SH-SY5Y (cell line): ENCODE data around the gene PLAGL2.

Source experiments
- GATA2 ChIP-seq: IDR thresholded peaks from 2 replicates; pipeline ENCODE4 v1.6.1; 2011; ENCODE audit warnings: mild to moderate bottlenecking, low read depth, low read length
- GATA3 ChIP-seq: IDR thresholded peaks from 2 replicates; pipeline ENCODE4 v1.6.1; 2011; ENCODE audit warnings: low read depth, mild to moderate bottlenecking, low read length, moderate library complexity

PLAGL2 gene

DNA sequence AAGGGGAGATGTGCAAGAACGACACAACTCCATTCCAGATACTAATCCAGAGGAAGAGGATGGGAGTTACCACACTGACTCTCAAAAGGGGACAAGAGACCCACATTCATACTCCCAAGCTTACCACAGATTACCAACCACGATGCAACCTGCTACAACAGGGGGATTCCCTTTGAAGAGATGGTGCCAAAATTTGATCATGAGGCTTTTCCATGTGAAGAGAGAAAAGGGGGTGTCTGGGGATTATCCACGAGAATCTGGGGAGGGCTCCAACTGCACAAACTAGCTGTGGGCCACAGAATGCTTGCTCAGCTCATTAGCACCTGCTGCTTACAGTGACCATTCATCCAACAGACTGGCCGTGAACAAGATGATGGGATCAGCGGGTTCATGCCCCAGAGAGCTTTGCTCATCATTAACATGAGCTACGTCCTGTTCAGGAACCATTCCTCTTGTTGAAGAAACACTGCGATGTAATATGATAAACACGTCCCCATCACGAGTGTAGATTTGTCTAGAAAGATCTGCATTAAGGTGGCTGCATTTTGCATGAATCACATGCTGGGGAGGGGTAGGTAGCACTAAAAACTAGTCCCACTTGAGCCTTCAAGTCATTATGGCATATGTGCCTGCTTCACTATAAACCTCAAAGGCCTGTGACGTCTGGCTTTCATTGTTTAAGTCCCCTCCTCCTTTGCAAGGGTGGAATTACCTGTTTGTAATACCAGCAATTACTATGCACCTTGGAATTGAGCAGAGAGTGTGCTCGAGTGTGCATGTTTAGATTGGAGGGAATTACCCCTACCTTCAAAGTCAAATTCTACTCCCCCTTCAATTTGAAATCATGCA lies 4.0 kb downstream of the PLAGL2 start:
- TF ChIP-seq GATA3 (no peak), GATA2 (no peak)

DNA sequence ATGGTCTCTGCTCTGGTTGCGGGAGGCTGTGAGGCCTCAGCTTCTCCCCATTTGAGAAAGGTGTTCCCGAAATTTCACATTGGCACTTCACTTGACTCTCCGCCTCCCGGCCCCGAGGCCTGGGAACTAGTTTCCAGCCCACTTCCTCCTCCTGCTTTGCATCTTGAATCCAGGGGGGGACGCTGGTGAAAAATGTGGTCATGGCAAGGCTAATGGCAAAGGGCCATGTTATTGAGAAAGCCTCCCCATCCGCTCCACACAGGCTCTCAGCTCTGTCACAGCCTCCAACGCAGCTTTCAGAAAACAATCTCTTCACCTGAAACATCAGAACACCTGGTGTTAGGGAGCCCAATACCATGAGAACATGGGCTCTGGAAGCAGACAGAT lies 5.6 kb downstream of the PLAGL2 start:
- TF ChIP-seq GATA2, result no peak

DNA sequence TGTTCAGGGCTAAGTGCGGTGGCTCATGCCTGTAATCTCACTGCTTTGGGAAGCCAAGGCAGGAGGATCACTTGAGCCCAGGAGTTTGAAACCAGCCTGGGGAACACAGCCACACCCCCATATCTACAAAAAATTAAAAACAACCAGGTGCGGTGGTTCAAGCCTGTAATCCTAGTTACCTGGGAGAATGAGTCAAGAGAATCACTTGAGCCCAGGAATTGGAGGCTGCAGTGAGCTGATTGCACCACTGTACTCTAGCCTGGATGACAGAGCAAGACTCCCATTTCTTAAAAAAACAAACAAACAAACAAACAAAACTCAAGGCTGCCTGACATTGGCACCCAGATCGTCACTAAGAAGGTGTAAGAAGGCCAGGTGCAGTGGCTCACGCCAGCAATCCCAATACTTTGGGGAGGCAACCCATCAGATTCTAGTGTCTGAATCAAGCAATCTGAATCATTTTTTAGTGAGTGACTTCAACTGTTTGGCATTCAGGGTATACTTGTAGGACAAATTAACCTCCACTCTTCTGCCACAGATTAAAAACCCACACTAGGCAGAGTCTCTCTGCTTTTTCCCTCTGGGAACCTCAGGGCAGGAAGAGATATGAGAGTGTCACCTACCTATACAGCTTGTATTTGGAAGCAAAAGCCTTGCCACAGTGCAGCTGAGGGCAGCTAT lies 6.1 kb downstream of the PLAGL2 start:
- TF ChIP-seq GATA3, result no peak
- TF ChIP-seq GATA2, result no peak

DNA sequence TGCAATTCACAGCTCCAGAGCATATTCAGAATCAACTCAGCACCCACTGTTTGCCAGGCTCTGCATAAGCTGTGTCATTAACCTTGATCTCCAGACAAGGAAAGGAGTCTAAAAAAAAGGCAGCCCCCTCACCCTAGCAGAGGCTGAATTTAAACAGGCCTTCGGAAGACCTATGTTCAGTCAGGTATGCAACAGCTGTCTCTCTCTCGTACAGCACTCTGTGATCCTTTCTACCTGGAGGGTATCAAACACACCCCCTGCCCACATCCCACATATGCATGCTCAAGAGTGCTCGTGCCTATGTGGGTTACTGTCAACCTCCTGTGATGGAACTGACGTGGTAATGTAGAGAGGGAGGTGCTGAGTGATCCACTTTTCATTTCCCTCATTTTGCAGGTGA lies 8.5 kb downstream of the PLAGL2 start:
- no peak for TF ChIP-seq GATA3
- TF ChIP-seq GATA2, result no peak

DNA sequence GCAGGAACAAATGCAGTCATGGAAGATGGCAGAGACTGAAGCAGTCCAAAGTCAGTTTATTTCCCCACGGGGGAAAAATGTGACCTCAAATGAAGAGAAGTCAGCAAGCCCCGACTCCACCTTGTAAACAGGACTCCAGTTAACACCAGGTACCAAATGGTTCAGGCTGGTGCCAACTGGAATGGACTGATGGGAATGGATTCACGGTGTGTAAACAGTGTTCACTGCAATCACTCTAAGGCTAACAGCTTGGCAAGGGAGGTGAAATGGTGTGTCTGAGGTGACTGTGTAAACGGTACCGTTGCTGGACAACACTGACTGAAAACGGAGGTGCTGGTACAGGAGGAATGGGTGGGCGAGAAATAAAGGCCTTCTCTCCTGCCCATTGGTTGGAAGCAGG lies 12.0 kb downstream of the PLAGL2 start:
- TF ChIP-seq GATA2, result no peak
- TF ChIP-seq GATA3, result no peak

DNA sequence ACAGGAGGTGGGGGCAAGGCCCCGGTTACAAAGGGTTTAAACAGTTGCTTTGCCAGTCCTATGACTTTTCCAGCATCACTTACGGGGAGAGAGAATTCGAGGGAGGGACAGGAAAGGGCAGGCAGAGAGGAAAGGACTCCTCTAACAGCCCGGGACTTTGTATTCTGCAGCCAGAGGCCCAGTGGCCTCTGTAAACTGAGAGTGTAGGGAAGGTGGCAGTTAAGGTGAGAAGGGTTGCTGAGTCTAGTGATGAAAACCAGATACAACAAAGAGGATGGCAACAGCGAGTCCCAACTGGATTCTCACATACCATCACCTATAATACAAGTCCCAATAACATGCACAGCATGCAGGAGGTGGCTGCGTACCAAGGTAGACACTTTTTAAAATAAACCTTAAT lies 13.5 kb downstream of the PLAGL2 start:
- no peak for TF ChIP-seq GATA2
- no peak for TF ChIP-seq GATA3

DNA sequence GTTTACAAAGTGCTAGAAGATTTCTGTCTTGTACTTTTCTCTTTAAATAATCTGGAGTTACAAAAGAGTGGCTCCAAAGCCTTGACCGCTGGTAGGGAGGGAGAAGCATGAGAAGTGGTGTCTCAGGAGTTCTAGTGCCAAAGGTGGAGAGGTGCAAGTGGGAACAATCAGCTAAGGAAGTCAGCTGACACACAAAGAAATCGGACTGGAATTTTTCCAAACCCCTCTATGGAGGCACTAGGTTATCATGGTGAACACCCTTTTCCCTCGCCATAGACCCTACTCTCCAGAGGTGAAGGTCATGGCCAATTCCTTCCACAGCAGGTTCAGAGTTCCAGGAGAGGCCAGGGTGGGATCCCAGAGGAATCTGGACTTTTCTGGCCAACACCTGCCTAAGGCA lies 14.8 kb downstream of the PLAGL2 start:
- TF ChIP-seq GATA2 (no peak), GATA3 (no peak)

DNA sequence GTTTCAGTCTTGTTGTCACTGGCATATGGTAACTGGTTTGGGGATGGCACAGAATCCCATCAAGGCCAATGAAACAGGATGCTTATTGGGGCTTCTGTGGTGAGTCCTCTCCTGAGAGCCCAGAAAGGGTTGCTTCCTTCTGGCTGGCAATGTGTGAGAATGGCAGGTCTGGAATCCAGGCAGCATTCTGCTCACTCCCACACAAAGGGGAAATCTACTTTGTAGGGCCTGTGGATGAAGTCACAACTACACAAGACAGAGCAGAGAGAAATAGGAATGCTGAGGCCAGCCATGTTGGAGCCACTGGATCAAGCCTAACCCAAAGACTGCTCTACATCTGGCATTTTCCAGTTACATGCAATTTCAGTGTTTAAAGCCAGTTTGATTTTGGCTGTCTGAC lies 15.7 kb downstream of the PLAGL2 start:
- TF ChIP-seq GATA2 (no peak), GATA3 (no peak)

DNA sequence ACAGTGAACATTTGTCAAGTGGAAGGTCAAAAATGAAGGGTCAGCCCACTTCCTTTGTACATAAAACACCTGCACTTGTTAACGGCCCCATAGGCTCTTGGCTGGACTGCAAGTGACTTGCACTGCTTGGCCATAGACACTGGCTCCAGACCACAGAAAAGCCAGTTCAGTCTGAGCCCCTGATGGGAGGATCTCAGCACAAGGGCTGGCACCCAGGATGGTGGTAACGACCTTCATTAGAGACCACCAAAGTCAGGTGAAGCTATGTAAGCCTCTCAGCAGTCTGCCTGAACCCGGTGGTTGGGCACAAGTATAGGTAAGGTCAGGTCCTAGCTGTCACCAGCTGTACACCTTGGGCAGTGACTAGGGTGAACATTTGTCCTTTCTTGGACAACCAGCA lies 16.1 kb downstream of the PLAGL2 start:
- TF ChIP-seq GATA3 (no peak), GATA2 (no peak)

DNA sequence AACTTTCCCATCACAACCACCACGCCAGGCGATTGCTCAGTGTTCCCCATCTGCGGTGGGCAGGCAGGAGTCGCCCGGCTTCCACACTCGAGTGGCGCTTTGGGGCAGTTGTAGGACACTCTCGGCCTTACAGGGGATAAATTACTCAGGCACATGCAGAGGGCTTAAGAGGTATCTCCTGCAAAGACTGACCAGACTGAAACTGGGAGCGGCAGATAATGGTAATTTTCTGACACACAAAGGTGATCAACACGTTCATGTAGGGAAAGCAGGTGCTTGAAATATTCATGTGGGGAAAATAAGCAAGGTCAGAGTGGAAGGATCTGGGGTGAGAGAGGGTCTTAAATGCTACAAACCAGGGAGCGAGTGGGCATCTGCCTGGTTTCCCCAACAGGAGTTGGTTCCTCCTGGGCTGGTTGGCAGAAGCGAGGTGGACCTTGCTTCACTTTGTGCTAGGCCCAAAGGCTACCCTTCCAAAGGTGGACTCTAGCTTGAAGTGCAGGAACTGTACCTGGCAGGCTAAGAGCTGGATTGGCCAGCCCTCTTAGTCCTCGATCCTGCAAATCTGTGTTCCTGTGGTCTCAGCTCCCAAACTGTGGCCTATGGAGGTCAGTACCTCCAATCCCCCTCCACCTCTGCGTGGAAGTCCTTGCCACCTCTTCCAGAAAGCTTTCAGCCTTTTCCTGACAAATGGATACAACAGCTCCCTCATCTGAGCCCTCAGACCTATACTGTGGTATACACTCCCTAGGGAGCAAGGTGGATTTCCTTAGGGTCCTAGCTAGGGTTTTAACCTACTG lies 16.7 kb downstream of the PLAGL2 start:
- TF ChIP-seq GATA2, result no peak
- no peak for TF ChIP-seq GATA3

DNA sequence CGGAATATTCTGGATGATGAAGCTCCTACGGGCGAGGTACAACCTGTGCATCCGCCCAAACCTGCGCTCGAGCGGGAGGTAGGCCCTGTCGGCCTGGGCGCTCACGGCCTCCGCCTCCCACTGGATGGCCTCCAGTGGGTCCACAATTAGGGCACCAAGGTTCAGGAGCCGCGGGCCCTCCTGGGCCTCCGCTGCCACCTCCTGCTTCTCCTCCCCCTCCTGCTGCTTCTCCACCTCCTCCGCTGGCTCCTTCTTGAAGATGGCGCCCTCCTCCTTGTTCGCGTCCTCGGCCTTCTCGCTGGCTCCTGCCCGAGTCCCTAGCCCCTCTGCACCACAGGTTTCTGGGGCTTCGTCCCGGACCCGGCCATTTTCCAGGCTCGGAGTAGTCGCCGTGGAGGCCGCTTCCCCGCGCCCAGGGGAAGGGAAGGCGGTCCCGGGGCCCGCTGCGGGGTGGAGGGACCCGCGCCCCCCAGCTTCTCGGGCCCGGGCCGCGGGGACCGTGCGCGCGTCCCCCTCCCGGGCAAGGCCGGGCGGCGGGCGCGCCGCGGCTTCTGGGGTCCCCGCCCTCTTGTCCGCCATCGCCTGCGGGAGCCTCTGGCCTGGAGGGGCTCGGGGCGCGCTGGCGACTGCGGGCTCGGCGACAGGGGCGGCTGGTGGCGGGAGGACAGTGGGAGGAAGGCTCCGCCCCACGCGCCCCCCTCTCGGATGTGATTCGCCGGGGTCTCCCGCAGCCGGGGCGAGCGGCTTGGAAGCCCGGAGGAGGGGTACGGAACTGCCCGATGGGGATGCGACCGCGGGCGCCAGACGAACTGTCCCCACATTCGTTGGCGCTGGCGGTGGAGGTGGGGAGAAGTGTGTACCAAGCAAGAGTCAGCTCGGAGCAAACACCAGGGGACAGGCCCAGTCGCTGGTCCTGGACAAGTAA lies 17.6 kb downstream of the PLAGL2 start:
- no peak for TF ChIP-seq GATA3
- no peak for TF ChIP-seq GATA2

DNA sequence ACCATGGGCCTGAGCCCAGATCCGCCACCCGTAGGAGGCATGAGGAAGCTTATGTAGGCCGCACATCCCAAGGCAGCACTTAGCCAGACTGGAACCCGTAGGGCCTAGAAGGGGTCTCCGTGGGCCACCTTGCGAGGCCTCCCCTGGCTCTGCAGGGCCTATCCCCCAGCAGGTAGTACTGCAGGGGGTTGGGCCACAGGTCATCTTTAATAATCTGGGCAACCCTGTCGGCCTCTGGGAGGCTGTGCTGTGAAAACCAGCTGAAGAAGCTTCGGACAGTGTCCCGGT lies 18.5 kb downstream of the PLAGL2 start:
- TF ChIP-seq GATA3, result no peak
- no peak for TF ChIP-seq GATA2

DNA sequence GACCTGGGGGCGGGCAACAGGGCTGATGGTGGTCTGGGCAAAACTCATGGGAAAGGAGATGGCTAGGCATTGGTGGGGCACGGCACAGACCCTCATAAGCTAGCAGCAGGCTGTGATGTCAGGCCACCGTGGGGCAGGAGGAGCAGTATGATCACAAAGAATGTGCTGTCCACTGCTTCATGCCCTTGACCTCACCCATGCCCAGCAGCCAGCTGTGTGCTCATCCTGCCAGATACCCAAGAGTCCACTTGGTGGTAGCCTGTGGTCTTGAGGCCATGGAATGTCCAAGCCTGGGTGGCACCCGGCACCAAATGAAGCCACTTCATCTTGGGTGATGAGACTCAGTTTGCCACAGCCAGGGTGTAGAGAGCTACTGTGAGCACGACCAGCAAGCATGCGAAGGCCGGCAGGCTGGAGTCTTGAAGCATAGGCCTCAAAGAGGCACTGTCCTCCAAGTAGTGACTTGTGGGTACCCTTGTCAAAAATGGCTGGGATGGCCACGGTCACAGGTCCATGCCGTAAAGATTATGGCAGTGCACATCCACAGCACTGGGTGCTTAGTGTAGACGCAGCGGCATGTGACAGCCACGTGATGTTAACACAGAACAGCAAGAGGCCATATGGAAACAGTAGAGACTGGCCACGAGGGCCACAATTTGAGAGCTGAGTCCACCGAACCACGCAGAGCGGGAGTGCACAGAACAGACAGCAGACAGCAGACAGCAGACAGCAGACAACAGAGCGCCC lies 19.0 kb downstream of the PLAGL2 start:
- TF ChIP-seq GATA2 (no peak), GATA3 (no peak)
